Endothelial cell (in vitro differentiated cells): ENCODE results near the gene ATE1. TPM values are rescaled to one million over a fixed set of nuclear protein-coding genes. Genes with fewer than 3 reads are reported as not detected.
"Not testable (repeated sequence)": the region's sequence is repeated elsewhere in the genome, so short reads cannot be mapped to it uniquely, and the experiment has no call there.

Experiments
- DNase-seq: peaks from one replicate; pipeline ENCODE4 v3.0.0; 2021; ENCODE audit warnings: low spot score
- H3K27ac Mint-ChIP-seq: one replicate; pipeline ENCODE4 v1.8.0; 2021; ENCODE audit warnings: mixed read lengths, inconsistent platforms; ENCODE audit not compliant: unreplicated experiment
- H3K27me3 Mint-ChIP-seq: one replicate; pipeline ENCODE4 v1.8.0; 2021; ENCODE audit warnings: mild to moderate bottlenecking, moderate library complexity, mixed read lengths, inconsistent platforms; ENCODE audit not compliant: unreplicated experiment
- H3K36me3 Mint-ChIP-seq: one replicate; pipeline ENCODE4 v1.8.0; 2021; ENCODE audit warnings: mild to moderate bottlenecking, low read depth, mixed read lengths, inconsistent platforms; ENCODE audit not compliant: unreplicated experiment
- H3K4me1 Mint-ChIP-seq: one replicate; pipeline ENCODE4 v1.8.0; 2021; ENCODE audit warnings: mild to moderate bottlenecking, mixed read lengths, inconsistent platforms; ENCODE audit not compliant: unreplicated experiment
- H3K4me3 Mint-ChIP-seq: one replicate; pipeline ENCODE4 v1.8.0; 2021; ENCODE audit warnings: mild to moderate bottlenecking, mixed read lengths, inconsistent platforms; ENCODE audit not compliant: unreplicated experiment
- H3K9me3 Mint-ChIP-seq: one replicate; pipeline ENCODE4 v1.8.0; 2021; ENCODE audit warnings: mixed read lengths, inconsistent platforms; ENCODE audit not compliant: unreplicated experiment
- total RNA-seq: library from RNA; stranded (reverse); fragmentation: NEBNext Ultra II Directional; extraction: Animal tissue kit (Norgen Biotek cat#: 25700); gene quantifications from one replicate; pipeline ENCODE4 v1.2.1, GENCODE V29; 2021; ENCODE audit not compliant: unreplicated experiment
- TF ChIP-seq, protein P1 (sequence below): fragments of 200-600 bp; sonication (generic); IDR thresholded peaks from one replicate; pipeline ENCODE4 v1.5.0; 2021; ENCODE audit warnings: antibody characterized with exemption; ENCODE audit not compliant: unreplicated experiment

ATE1 gene
- total RNA-seq, 1 donor from 2014 or later: 36.0 TPM

DNA sequence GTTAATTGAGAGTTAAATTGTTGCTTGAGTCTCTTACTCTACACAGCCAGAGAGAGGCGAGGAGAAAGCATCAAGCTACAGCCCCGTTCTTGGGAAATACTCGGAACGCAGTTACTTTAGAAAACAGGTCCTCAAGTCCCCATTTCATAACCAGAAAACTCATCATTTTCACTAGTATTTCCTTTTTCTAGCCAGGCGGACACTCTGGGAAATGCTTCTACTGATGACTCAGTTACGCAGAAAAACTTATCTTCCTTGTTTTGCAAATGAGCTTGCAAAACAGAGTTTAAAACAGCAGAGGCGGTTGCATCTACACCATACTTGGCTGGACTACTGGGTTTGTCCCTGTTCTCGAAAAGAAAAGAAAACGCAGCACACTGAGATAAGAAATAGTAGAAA, 218.2 kb downstream of the ATE1 start:
- Mint-ChIP-seq H3K4me1 (no peaks in the 10 kb centered on the region), H3K27ac (no peak overlapping the region), H3K36me3 (peaks cover 9% of the 10 kb centered on the region), H3K4me3 (no peak overlapping the region), H3K9me3 (no peaks in the 10 kb centered on the region), H3K27me3 (peaks cover 2% of the 10 kb centered on the region)
- TF ChIP-seq, protein P1, sequence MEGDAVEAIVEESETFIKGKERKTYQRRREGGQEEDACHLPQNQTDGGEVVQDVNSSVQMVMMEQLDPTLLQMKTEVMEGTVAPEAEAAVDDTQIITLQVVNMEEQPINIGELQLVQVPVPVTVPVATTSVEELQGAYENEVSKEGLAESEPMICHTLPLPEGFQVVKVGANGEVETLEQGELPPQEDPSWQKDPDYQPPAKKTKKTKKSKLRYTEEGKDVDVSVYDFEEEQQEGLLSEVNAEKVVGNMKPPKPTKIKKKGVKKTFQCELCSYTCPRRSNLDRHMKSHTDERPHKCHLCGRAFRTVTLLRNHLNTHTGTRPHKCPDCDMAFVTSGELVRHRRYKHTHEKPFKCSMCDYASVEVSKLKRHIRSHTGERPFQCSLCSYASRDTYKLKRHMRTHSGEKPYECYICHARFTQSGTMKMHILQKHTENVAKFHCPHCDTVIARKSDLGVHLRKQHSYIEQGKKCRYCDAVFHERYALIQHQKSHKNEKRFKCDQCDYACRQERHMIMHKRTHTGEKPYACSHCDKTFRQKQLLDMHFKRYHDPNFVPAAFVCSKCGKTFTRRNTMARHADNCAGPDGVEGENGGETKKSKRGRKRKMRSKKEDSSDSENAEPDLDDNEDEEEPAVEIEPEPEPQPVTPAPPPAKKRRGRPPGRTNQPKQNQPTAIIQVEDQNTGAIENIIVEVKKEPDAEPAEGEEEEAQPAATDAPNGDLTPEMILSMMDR: no peak
- DNase-seq: no peak

GRCh38 chr10:121708728-121709674, 218.8 kb downstream of the ATE1 start:
- H3K4me1 Mint-ChIP-seq: no peaks in the 10 kb centered on the region
- H3K4me3 Mint-ChIP-seq: no peak overlapping the region

GRCh38 chr10:121702351-121703320, 225.2 kb downstream of the ATE1 start:
- no peak overlapping the region for H3K27ac Mint-ChIP-seq
- H3K4me1 Mint-ChIP-seq: no peaks in the 10 kb centered on the region
- peaks cover 2% of the 10 kb centered on the region for H3K27me3 Mint-ChIP-seq
- H3K9me3 Mint-ChIP-seq: no peaks in the 10 kb centered on the region
- peaks cover 6% of the 10 kb centered on the region for H3K36me3 Mint-ChIP-seq
- no peak overlapping the region for H3K4me3 Mint-ChIP-seq
- DNase-seq: no peak
- TF ChIP-seq, protein P1: no peak

More at GRCh38 chr10:121708728-121709674, 218.8 kb downstream of the ATE1 start:
- Mint-ChIP-seq H3K27me3 (peaks cover 2% of the 10 kb centered on the region), H3K9me3 (no peaks in the 10 kb centered on the region), H3K36me3 (peaks cover 6% of the 10 kb centered on the region), H3K27ac (no peak overlapping the region)
- no peak for DNase-seq
- TF ChIP-seq, protein P1: no peak

DNA sequence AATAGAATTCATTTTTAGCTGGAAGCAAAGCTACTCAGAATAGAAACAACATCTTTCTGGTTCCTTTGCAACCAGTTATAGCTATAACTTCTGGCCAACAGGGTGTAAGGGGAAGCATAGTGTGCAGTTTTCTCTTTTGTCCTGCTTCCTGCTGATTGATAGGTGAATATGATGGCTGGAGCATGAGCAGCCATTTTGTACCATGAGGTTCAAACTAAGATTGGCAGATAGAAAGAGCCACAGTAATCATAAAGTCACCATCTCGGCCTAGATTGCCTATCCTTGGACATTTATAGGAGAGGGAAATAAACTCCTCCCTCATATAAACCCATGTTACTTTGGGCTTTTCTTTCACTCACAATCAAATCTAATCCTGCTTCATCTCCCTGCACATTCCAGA, 227.4 kb downstream of the ATE1 start:
- TF ChIP-seq, protein P1: no peak
- Mint-ChIP-seq H3K27me3 (peaks cover 2% of the 10 kb centered on the region), H3K9me3 (no peaks in the 10 kb centered on the region), H3K36me3 (no peaks in the 10 kb centered on the region), H3K4me3 (no peak overlapping the region), H3K4me1 (no peaks in the 10 kb centered on the region), H3K27ac (no peak overlapping the region)
- no peak for DNase-seq

DNA sequence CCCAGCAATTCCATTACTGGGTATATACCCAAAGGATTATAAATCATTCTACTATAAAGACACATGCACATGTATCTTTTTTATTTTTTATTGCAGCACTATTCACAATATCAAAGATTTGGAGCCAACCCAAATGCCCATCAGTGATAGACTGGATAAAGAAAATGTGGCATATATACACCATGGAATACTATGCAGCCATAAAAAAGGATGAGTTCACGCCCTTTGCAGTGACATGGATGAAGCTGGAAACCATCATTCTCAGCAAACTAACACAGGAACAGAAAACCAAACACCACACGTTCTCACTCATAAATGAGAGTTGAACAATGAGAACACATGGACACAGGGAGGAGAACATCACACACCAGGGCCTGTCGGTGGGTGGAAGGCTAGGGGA, 228.1 kb downstream of the ATE1 start:
- not testable (repeated sequence) for DNase-seq, H3K27me3 Mint-ChIP-seq, H3K9me3 Mint-ChIP-seq, H3K27ac Mint-ChIP-seq, H3K4me3 Mint-ChIP-seq, H3K36me3 Mint-ChIP-seq, H3K4me1 Mint-ChIP-seq
